Fibroblast of skin of back (primary cell): ENCODE results near the gene DAZL. TPM values are rescaled to one million over a fixed set of nuclear protein-coding genes. Genes with fewer than 3 reads are reported as not detected.
"Not testable (repeated sequence)": the region's sequence is repeated elsewhere in the genome, so short reads cannot be mapped to it uniquely, and the experiment has no call there.

Source experiments
- DNase-seq: peaks from one replicate; pipeline ENCODE4 v3.0.0-alpha.2; 2013
- polyA plus RNA-seq, 2 experiments: library from polyadenylated mRNA; unstranded; fragments of 120-200 nt; gene quantifications; one replicate each; pipeline ENCODE4 v1.2.1, GENCODE V29; 2013; ENCODE audit not compliant: insufficient read length in 2 of 2

Gene DAZL, protein sequence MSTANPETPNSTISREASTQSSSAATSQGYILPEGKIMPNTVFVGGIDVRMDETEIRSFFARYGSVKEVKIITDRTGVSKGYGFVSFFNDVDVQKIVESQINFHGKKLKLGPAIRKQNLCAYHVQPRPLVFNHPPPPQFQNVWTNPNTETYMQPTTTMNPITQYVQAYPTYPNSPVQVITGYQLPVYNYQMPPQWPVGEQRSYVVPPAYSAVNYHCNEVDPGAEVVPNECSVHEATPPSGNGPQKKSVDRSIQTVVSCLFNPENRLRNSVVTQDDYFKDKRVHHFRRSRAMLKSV
- polyA plus RNA-seq (2013, experiment 1 of 2; ENCODE audit: insufficient read length), result not detected
- not detected for polyA plus RNA-seq (2013, experiment 2 of 2; ENCODE audit: insufficient read length)

DNA sequence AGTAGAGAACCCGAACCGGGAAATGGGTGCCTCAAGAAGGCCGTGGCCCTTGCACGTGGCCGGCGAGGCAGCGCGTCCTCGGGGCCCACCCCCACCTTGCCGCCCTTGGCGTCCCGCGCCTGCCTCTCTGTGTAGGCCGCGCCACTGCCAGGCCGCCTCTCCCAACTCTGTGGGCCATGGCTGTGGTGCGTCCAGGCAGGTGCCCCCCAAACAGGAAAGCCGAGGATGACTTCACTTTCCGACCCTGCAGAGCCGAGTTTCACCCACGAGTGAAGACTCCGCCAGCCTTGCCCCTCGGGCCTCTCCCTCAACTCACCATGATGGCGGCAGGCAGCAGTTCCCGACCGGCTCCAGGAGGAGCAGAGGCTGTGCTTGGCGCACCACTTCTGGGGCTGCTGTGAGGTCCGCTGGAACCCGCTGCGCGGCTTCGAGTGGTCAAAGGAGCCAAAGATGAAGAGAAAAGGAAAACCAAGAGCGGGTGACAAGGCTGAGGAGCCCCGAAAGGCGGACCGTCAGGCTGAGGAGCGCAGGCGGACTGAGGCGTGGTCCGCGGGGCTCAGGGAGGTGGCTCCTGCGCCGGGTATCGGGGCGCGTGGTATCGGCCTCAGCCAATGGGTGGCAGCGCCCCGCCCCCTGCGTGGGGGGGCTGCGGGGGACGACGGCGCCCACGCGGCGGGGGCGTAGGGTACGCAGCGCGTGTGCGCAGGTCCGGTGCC, at the start of gene DAZL:
Gene DAZL (minus strand): TSS at position 537 of the 716 bp plus-strand sequence. CDS start 218 bp downstream, at position 319.
- DNase-seq, result no peak

DNA sequence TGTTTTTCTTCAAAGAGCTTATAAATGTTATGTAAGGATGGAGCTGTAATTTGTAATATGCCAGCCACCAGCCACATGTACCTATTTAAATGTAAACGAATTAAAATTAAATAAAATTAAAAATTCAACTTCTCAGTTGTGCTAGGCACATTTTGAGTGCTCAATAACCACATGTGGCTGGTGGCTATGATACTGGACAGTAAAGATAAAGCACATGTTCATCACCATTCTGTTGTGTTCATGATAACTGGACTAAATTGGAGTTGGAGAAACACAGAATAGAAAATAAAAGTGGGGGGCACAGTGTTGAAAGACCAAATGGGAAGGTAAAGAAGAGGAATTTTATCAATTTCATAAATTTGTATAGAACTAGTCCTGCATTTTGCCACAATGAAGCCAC, 49.8 kb upstream of the DAZL start:
- DNase-seq, result no peak

DNA sequence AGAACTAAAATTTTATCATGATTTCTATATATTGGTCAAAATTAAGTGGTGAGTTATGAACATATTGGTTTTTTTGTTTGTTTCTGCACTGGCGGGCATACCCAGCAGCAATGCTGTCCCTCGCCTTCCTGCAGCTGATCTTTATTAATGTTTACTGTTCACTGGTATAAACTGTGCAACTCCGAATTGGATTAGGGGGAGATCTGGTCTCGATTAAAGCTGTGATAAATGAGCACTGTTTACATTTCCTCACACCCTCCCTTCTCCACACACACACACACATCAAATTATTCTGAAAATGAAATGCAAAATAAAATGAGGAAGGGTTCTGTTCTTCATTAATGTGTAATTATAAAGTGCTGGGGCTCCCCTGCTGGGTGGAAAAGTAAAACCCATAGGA, 48.5 kb upstream of the DAZL start:
- DNase-seq, result no peak

DNA sequence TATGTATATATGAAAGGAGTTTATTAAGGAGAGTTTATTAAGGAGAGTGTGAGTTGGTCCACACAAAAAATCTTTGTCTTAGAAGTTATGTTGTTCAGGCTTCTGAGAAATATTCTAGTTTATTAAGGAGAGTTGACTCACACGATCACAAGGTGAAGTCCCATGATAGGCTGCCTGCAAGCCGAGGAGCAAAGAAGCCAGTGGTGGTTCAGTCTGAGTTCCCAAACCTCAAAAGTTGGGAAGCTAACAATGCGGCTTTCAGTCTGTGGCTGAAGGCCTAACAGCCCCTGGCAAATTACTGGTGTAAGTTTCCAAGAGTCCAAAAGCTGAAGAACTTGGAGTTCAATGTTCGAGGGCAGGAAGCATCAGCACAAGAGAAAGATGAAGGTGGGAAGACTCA, 42.4 kb upstream of the DAZL start:
- no peak for DNase-seq

DNA sequence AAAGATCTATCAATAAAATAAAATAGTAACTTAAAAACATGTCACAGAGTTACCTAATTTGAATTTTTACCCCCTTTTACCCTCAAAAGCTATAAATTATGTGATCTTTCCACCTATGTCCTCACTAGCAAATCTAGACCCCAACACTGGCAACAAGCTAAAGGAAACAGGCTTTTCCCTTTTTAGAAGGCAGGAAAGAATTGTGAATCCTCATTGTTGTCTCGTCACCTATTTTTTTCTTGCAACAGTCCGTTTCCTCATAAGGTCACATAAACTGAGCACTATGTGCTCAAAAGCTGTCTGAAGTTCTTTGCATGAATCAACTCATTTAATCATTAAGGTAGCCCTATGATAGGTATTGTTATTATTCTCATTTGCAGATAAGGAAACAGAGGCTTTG, 34.6 kb upstream of the DAZL start:
- no peak for DNase-seq

DNA sequence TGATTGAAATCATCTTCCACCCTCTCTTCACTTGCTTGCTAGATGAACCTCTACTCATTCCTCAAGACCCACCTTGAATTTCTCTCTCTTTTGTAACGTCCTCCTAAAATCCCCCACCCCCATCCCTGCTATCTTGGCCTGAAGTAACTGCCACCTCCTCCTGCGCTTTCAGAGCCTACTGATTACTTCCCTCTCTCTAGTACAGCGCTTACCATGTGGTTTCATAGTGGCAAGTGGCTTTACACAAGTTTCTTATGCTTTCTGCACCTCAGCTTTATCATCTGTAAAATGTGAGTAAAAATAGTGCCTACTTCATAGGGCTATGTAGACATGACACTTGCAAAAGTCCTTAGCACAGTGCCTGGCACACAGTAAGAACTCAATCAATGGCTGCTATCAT, 28.7 kb upstream of the DAZL start:
- DNase-seq, result no peak

DNA sequence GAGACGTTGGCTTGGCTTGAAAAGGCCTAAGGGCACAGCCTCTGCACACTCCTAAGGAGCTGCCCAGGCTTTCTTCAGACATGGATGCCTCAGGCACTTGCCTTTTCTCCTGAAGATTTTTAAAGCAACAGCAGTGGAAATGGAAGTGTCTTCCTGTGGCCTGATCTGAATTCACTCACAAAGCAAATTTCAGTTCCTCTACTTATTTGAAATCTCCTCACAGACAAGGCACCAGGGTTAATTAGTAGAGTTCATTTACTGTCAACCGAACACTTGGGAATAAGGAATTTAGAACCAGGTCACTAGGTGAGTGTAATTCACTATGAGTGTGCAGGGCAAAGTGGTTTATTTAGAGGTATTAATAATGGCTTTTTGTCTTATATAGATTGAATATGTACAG, 27.2 kb upstream of the DAZL start:
- DNase-seq, result no peak

DNA sequence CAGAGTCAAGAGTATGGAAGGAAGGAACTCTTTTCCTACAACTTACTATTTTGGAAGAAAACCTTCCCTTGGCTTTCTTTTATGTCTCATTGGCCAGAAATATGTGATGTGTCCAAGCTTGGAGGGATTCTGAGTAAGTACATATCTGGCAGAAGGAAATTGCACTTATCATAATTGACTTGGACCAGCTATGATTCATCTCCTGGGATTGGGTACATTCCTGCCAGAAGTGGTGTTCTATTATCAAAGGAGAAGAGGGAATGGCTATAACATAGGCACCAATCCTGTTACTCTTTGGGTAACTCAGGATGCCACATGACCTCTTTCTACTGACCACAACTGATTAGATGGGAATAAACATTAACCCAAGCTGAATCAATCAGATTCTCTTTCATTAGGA, 13.5 kb upstream of the DAZL start:
- peak; percentile 80 for DNase-seq

DNA sequence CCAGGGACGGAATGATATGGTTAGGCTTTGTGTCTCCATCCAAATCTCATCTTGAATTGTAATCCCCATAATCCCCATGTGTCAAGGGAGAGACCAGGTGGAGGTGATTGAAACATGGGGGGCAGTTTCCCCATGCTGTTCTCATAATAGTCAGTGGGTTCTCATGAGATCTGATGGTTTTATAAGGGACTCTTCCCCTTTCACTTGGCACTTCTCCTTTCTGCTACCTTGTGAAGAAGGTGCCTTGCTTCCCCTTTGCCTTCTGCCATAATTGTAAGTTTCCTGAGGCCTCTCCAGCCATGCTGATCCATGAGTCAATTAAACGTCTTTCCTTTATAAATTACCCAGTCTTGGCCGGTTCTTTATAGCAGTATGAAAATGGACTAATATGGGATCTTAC, 11.9 kb upstream of the DAZL start:
- not testable (repeated sequence) for DNase-seq

DNA sequence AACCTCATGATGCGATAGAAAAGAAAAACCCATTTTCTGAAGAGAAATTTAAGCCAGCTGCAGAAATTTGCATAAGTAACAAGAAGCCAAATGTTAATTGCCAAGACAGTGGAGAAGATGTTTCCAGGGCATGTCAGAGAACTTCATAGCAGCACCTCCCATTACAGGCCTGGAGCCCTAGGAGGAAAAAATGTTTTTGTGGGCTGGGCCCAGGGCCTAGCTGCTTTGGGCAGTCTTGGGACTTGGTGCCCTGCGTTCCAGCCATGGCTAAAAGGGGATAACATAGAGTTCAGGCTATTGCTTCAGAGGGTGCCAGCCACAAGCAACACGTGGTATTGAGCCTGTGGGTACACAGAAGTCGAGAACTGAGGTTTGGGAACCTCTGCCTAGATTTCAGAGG, 10.9 kb upstream of the DAZL start:
- DNase-seq, result no peak

DNA sequence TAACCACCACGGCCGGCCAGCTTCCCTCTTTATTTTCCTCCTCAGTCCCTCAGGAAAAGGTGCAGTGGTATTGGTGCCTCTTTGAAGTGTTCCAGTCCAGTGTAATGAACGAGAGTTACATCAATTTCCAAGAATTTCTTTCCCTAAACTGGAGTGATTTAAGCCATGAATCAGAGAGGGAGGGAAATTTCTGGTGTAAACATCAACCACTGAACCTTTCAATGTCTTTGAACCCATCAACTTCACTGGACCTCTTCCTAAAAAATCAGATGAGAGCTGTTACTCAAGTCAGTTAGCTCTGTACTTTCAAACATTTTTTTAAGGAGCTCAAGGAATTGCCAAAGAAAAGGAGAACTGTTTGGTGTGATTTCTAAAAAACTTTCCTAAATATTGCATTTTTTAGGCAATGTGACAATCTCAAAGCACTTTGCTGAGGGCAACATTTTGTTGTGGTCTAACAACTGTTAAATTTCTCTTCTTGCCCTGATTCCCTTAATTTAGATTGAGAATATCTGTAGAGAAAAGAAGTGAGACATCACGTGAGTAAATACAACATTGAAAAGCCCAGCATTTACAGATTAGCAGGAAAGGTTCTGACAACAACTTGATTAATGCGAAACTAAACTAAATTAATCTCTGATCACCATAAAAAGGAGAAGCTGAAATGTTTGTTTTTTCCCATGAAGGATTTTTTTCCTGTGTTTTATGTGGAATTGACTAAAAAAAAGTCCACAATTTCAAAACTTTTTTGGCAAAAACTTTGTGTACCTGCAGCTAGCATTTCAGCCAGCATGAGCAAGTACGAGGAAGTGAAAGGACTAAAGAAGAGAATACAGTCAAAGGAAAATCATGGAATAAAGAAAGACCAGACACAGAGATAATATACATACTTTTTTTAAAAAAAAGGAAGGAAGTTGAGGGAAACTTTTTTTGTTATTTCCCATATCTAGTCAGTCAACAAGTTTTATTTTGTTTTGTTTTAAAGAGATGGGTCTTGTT, 9.1 kb upstream of the DAZL start:
- no peak for DNase-seq

DNA sequence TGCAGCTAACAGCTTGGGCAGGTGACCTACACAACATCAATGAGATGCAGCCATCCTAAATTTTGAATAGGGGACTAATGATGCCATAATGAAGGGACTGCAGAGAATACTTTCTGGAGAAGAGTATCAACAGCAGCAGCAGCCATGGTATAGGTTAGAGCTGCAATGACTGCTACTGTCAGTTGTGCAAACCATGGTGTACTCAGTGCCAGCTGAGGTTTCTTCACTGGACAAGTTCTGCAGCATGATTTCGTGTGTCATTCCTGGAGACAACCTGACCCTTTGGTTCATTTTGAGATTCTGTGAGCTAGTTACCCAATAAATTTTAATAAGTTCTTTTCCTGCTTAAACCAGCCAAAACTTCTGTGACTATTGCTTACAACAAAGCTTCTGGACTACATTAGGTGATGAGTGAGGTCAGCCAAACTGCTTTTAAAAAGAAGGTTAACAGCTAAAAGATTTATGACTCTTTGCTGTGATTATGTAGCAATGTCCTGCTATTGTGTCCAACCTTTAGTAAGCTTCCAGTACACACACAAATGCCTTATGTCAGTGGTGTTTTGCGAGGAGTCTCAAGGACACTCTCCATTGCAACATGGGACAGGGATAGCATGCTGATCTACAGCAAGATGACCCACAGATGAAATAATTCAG, 4.8 kb upstream of the DAZL start:
- DNase-seq, result no peak

DNA sequence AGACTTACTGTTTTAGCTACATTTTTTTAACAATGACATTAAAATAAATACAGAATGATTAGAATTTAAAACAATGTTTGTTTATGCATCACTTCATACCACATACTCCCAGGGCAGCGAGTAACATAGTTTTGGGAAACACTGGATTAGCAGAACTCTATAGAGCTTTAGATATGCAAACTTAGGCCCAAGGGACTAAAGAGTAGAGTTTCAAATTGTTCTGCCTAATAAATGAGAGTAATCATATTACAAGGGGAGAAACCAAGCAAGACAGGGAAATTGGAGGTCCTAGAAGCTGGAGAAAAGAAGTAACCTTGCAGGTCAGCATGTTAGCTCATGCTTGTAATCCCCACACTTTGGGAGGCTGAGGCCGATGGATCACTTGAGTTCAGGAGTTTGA, 3.6 kb upstream of the DAZL start:
- DNase-seq, result peak; percentile 7

DNA sequence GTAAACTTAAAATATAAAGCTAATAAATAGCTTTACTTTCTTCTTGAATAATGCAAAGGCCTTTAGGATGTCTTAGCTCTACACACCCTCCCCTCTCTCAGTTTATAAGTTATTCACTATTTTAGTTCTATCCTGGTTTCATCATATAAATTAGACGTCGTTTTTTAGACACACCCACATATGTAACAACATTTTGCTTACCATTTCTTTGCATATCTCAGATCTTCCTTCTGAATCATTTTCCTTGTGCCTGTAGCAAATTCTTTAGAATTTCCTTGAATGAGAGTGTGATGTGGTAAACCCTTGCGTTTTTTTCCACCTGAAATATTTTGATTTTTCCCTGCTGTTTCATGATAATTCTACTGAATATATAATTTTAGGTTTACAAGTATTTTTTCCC, 2.5 kb upstream of the DAZL start:
- DNase-seq, result no peak

DNA sequence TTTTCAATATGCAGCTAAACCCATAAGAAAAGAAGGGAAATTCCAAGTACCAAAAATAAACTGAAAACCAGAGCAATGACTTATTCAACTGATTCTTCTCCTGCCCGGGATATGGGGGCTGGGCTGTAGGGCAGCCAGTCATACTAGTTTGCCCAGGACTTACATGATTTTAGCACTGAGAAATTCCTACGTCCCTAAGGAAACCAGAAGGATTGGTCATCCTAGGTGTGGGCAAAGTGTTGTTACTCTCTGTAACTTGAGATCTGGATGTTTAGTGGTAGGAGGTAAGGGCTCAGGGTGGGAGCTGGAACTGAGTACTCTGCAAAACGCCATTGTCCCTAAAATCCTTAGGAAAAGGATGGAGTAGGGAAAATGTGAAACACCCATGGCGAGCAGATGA, 1.2 kb upstream of the DAZL start:
- peak; percentile 35 for DNase-seq

DNA sequence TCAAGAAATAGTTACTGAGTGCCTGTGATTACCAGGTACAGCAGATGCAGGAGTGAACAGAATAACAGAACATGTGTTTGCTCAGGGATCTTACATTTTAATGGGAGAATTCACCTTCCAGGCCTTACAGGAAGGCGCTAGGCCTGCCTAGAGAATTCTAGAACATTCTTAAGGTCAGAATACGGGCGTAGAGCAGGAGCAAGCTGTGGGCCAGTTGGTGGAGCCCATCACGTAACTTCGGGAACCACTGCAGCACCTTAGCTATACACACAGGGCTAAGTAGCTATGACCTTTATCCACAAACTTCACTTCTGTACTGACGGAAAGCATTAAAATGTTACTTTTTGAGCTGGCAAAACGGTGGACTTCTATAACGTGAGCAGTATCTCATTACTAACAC, 743 bp upstream of the DAZL start:
- no peak for DNase-seq

DNA sequence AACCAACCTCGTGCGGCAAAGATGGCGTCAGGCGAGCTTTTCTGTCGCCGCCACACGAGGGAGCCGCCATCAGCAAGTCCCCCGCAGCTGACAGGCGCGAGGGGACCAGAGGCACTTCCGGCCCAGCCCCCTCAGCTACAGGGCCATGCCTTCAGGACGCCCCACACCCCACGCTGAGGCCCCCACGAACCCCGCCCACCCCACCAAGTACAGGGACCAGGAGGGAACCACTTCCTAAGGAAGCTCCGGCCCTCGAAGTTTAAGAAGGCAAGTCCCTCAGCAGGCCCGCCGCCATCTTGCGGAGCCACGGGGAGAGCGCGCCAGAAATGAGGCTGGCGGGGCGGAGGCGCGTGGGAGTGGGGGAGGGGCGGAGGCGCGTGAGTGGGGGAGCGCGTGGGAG, 790 bp downstream of the DAZL start:
- no peak for DNase-seq

DNA sequence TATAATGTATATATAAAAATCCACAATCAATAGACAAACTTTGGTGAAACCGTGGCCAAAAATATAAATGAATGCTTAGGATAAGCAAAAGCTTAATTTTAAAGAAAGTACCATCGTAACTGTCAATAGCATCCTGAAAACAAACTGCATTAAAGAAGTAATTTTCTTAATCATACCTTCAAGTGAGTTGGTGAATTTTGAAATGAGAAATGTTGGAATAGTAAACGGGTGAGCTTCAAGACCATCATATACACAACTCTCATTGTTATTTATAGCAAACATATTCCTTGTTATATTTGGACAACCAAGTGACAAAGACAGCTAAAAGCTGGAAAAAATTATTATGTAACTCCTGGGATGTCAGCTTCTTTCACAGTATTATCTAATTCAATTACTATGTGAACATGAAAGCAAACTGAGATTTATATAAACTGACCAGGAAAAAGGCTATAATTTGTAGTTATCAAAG, 3.7 kb downstream of the DAZL start:
- no peak for DNase-seq

DNA sequence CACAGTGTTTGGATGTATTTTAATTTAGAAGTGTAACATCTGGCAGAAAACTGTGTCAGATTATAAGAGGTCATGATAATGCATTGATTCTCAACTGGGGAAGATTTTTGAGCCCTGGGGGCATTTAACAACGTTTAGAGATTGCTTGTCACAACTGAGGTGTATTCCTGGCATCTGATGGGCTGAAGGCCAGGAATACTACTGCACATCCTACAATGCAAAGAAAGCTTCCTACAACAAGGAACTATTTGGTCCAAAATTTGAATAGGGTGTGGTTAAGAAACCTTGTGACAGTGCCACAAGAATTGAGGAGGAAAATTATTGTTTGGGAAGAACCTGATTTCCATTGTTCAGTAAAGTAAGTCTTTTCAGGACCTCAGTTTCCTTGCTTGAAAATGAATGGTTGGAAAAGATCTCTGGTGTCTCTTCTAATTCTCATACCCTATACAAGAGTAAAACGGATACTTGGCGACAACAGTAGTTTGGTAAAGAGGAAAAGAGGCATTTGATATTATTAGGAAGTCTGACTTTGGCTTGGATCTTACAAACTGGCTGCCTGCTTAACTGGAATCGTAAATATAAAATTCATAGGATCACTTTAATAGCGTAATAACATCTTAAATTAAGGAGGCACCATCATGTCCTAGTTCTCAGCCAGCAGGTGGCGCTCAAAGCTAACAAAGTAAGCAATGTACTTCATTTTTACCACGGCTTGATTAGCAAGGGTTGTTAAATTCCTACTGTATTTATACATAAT, 4.3 kb downstream of the DAZL start:
- peak; percentile 74 for DNase-seq

DNA sequence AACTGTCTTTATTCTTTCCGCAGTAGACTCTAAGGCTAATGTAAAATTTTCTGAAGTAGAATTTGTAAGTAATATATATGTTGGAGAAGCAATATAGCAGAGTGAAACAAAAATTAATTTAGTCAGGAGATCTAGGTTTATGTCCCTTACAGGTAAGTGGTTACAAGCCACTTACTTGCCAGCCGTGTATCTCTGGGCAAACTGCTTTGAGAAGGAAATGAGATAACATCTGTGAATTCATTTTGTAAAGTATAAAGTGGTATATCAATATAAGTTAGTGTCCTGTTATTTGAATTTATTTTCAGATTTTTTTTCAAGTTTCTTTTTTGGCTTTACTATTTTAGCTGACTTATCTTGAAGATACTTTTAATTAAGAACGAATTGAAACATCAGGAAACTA, 5.5 kb downstream of the DAZL start:
- no peak for DNase-seq

DNA sequence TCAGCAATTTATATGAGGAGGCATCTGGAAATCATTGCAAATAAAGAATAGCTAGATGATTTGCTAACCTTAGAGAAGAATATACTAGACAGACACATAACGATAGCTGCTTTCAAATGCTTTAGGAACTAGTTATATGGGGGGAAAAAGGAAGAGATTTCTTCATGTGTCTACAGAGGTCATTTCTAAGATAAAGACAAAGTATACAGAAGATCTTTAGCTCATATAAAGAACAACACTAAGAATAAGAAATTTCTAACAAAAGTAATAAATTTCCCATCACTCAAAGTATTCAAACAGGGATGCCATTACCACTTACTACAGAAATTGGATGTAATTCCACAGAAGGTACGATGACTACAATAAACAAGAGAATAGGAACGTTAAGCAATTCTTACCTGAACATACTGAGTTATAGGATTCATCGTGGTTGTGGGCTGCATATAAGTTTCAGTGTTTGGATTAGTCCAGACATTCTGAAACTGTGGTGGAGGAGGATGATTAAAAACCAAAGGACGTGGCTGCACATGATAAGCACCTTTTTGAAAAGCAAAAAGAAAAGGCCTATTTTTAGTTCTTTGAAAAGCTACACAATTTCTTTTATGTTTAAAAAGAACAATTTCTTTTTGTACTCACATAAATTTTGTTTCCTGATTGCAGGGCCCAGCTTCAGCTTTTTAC, 8.7 kb downstream of the DAZL start:
- DNase-seq, result no peak
